ENCODE data around the gene EGFR. TPM values are rescaled to one million over a fixed set of nuclear protein-coding genes. Genes with fewer than 3 reads are reported as not detected.

Gene EGFR
- total and polyA plus RNA-seq, 11 donors, result 2.3 to 29.6 (median 7.0) TPM

GRCh38 chr7:55156919-55157763, 138.3 kb downstream of the EGFR start:
- Histone ChIP-seq H3K27me3 (no peaks in the 10 kb centered on the region), H3K9me3 (no peaks in the 10 kb centered on the region), H3K4me1 (peaks cover 0 to 10% (median 0%) of the 10 kb centered on the region in 12 donors), H3K27ac (peak overlapping the region in 8 of 12 donors; percentile 9 to 66 (median 55)), H3K4me3 (peak overlapping the region in 2 of 12 donors; percentile 3 to 25), H3K36me3 (peaks cover 0 to 94% (median 70%) of the 10 kb centered on the region in 9 donors)
- TF ChIP-seq, protein P1, sequence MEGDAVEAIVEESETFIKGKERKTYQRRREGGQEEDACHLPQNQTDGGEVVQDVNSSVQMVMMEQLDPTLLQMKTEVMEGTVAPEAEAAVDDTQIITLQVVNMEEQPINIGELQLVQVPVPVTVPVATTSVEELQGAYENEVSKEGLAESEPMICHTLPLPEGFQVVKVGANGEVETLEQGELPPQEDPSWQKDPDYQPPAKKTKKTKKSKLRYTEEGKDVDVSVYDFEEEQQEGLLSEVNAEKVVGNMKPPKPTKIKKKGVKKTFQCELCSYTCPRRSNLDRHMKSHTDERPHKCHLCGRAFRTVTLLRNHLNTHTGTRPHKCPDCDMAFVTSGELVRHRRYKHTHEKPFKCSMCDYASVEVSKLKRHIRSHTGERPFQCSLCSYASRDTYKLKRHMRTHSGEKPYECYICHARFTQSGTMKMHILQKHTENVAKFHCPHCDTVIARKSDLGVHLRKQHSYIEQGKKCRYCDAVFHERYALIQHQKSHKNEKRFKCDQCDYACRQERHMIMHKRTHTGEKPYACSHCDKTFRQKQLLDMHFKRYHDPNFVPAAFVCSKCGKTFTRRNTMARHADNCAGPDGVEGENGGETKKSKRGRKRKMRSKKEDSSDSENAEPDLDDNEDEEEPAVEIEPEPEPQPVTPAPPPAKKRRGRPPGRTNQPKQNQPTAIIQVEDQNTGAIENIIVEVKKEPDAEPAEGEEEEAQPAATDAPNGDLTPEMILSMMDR (IDR thresholded peaks at IDR 0.05), result no peak
- TF ChIP-seq POLR2A (IDR thresholded peaks at IDR 0.05), result no peak
- peak; percentile 44 to 71 (median 58) for ATAC-seq
- intact Hi-C loops (cut with DNase I), result loop anchor here in 1 of 10 donors (10.0 kb wide), 1 partner anchor 98 kb away; no protein-coding TSS in a partner anchor
- peak in 1 of 5 donors; percentile 36 for DNase-seq
- WGBS, 4 donors, result 60 to 75% (median 73%) methylated on average over 30 of the region's 30 CpGs

DNA sequence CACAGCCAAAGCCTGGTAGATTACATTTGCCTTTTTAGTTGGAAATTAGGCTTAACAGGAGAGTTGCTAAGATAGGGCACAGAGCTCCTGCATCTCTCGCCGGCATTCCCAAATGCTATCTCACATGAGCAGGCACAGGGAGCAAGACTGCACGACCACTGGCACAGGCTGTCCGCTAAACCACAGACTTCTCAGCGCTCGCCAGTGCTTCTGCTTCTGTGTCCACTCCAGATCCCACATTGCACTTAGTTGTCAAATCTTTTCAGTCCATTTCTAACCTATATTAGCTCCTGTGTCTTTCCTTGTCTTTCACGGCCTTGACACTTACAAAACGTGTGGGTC, 138.9 kb downstream of the EGFR start:
- Histone ChIP-seq H3K4me1 (peaks cover 0 to 10% (median 0%) of the 10 kb centered on the region in 12 donors), H3K27me3 (no peaks in the 10 kb centered on the region), H3K9me3 (no peaks in the 10 kb centered on the region), H3K4me3 (peak overlapping the region in 1 of 12 donors; percentile 3), H3K36me3 (peaks cover 0 to 93% (median 64%) of the 10 kb centered on the region in 9 donors), H3K27ac (peak overlapping the region in 5 of 12 donors; percentile 9 to 66 (median 61))
- ATAC-seq (peak in 1 of 4 donors; percentile 13), DNase-seq (no peak)
- 87 to 92% (median 90%) methylated on average over 8 of the region's 8 CpGs for WGBS, 4 donors
- intact Hi-C loops (cut with DNase I), result loop anchor here in 1 of 10 donors (10.0 kb wide), 1 partner anchor 97 kb away; no protein-coding TSS in a partner anchor
- no peak for TF ChIP-seq POLR2A (IDR thresholded peaks at IDR 0.05)
- TF ChIP-seq, protein P1 (IDR thresholded peaks at IDR 0.05), result no peak

GRCh38 chr7:55158541-55159382, 139.9 kb downstream of the EGFR start:
- Histone ChIP-seq H3K4me3 (no peak overlapping the region), H3K27ac (no peak overlapping the region), H3K27me3 (no peaks in the 10 kb centered on the region), H3K36me3 (peaks cover 0 to 92% (median 61%) of the 10 kb centered on the region in 9 donors), H3K9me3 (no peaks in the 10 kb centered on the region), H3K4me1 (peaks cover 0 to 10% (median 0%) of the 10 kb centered on the region in 12 donors)
- DNase-seq (no peak), ATAC-seq (peak in 1 of 4 donors; percentile 17)
- 86 to 92% (median 91%) methylated on average over 10 of the region's 10 CpGs for WGBS, 4 donors
- intact Hi-C loops (cut with DNase I), result loop anchor here in 1 of 10 donors (10.0 kb wide), 1 partner anchor 96 kb away; no protein-coding TSS in a partner anchor
- no peak for TF ChIP-seq POLR2A (IDR thresholded peaks at IDR 0.05)
- TF ChIP-seq, protein P1 (IDR thresholded peaks at IDR 0.05), result no peak

All from heart left ventricle (tissue), 16 donors.